Measurements from ENCODE around the gene CXCL13. TPM values are rescaled to one million over a fixed set of nuclear protein-coding genes. Genes with fewer than 3 reads are reported as not detected.

The CXCL13 gene
- total RNA-seq, 1 experiment from 2014 or later, result not detected

GRCh38 chr4:77618383-77619241 is 13.0 kb downstream of the CXCL13 start:
- DNase-seq, result peak; percentile 77
- no TSS peak for BruUV-seq (replicated peaks)
- Mint-ChIP-seq H3K36me3 (ENCODE audit: insufficient read depth, unreplicated experiment) (no peaks in the 10 kb centered on the region), H3K4me3 (ENCODE audit: low read depth, unreplicated experiment) (peak overlapping the region; percentile 60), H3K27me3 (ENCODE audit: unreplicated experiment) (no peaks in the 10 kb centered on the region), H3K27ac (ENCODE audit: unreplicated experiment) (peak overlapping the region; percentile 93), H3K9me3 (ENCODE audit: low read depth, unreplicated experiment) (no peaks in the 10 kb centered on the region), H3K4me1 (ENCODE audit: low read depth, unreplicated experiment) (peaks cover 19% of the 10 kb centered on the region)
- peak; percentile 52 for TF ChIP-seq CTCF (IDR thresholded peaks at IDR 0.05; ENCODE audit: unreplicated experiment)
- CTCF ChIA-PET, result interaction anchor here (1.0 to 2.0 kb wide), 7 partner anchors 33 to 309 kb away, joined by 3 to 11 read pairs (median 5); no protein-coding TSS in a partner anchor
- intact Hi-C loops (cut with micrococcal nuclease; ENCODE audit: unreplicated experiment), result loop anchor here (1.0 to 5.0 kb wide), 5 partner anchors 35 to 251 kb away; no protein-coding TSS in a partner anchor

GRCh38 chr4:77619408-77619807 is 13.8 kb downstream of the CXCL13 start:
- H3K27ac Mint-ChIP-seq (ENCODE audit: unreplicated experiment), result peak overlapping the region; percentile 93
- CTCF ChIA-PET, result interaction anchor here (0.6 to 2.0 kb wide), 16 partner anchors 13 to 310 kb away, joined by 3 to 11 read pairs (median 4); partner anchors contain the start of gene CXCL13
- no peaks in the 10 kb centered on the region for H3K36me3 Mint-ChIP-seq (ENCODE audit: insufficient read depth, unreplicated experiment)
- intact Hi-C loops (cut with micrococcal nuclease; ENCODE audit: unreplicated experiment), result loop anchor here (1.0 to 5.0 kb wide), 5 partner anchors 34 to 252 kb away; no protein-coding TSS in a partner anchor
- H3K27me3 Mint-ChIP-seq (ENCODE audit: unreplicated experiment), result no peaks in the 10 kb centered on the region
- peak; percentile 56 for DNase-seq
- TF ChIP-seq CTCF (IDR thresholded peaks at IDR 0.05; ENCODE audit: unreplicated experiment), result no peak
- no peaks in the 10 kb centered on the region for H3K9me3 Mint-ChIP-seq (ENCODE audit: low read depth, unreplicated experiment)
- peaks cover 19% of the 10 kb centered on the region for H3K4me1 Mint-ChIP-seq (ENCODE audit: low read depth, unreplicated experiment)
- peak overlapping the region; percentile 60 for H3K4me3 Mint-ChIP-seq (ENCODE audit: low read depth, unreplicated experiment)
- BruUV-seq (replicated peaks), result no TSS peak

GRCh38 chr4:77621254-77621653 is 15.6 kb downstream of the CXCL13 start:
- Mint-ChIP-seq H3K27ac (ENCODE audit: unreplicated experiment) (no peak overlapping the region), H3K4me1 (ENCODE audit: low read depth, unreplicated experiment) (peaks cover 19% of the 10 kb centered on the region), H3K9me3 (ENCODE audit: low read depth, unreplicated experiment) (no peaks in the 10 kb centered on the region), H3K27me3 (ENCODE audit: unreplicated experiment) (no peaks in the 10 kb centered on the region), H3K36me3 (ENCODE audit: insufficient read depth, unreplicated experiment) (no peaks in the 10 kb centered on the region), H3K4me3 (ENCODE audit: low read depth, unreplicated experiment) (no peak overlapping the region)
- intact Hi-C loops (cut with micrococcal nuclease; ENCODE audit: unreplicated experiment), result no loop called here
- DNase-seq, result no peak
- BruUV-seq (replicated peaks), result no TSS peak
- no peak for TF ChIP-seq CTCF (IDR thresholded peaks at IDR 0.05; ENCODE audit: unreplicated experiment)
- CTCF ChIA-PET, result interaction anchor here (0.9 kb wide), 1 partner anchor 15 kb away, joined by 3 read pairs; no protein-coding TSS in a partner anchor

- intact Hi-C loops (cut with micrococcal nuclease; ENCODE audit: unreplicated experiment), result no loop called here
Observed at GRCh38 chr4:77623091-77623490, 17.5 kb downstream of the CXCL13 start.

More at GRCh38 chr4:77623091-77623490, 17.5 kb downstream of the CXCL13 start:
- no peak overlapping the region for H3K27ac Mint-ChIP-seq (ENCODE audit: unreplicated experiment)
- BruUV-seq (replicated peaks), result no TSS peak
- no peaks in the 10 kb centered on the region for H3K36me3 Mint-ChIP-seq (ENCODE audit: insufficient read depth, unreplicated experiment)
- no peak for TF ChIP-seq CTCF (IDR thresholded peaks at IDR 0.05; ENCODE audit: unreplicated experiment)
- H3K4me1 Mint-ChIP-seq (ENCODE audit: low read depth, unreplicated experiment), result peaks cover 19% of the 10 kb centered on the region
- no peak for DNase-seq
- H3K4me3 Mint-ChIP-seq (ENCODE audit: low read depth, unreplicated experiment), result no peak overlapping the region
- H3K9me3 Mint-ChIP-seq (ENCODE audit: low read depth, unreplicated experiment), result no peaks in the 10 kb centered on the region
- CTCF ChIA-PET, result no interaction called here
- H3K27me3 Mint-ChIP-seq (ENCODE audit: unreplicated experiment), result no peaks in the 10 kb centered on the region

Data from Calu3 (cell line).